Measurements from ENCODE around the gene PRKCB.
"Not testable (repeated sequence)": the region's sequence is repeated elsewhere in the genome, so short reads cannot be mapped to it uniquely, and the experiment has no call there.

The PRKCB gene

DNA sequence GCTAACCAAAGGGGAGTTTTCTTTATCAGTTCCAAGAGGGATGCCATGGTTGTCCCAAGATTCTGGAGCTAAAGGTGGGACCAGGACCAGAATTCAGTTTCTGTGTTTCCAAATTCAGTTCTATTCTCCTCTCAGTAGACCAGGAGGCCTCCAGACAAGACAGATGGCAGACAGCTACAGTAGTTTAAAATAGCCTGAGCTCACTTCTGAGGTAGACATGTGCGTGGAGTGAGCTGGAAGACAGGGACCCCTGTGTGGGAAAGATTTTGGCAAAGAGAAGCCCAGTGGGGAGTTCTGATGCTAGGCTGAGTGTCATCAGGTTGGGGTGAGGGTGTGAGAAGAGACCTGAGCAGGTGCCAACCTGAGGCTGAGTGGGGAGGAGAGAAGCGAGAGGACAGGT is 95.4 kb downstream of the PRKCB start:
- in situ Hi-C loops (cut with MboI; ENCODE audit: low sequenced_read_pairs): no loop called here

GRCh38 chr16:23933650-23934049 is 97.9 kb downstream of the PRKCB start:
- in situ Hi-C loops (cut with MboI; ENCODE audit: low sequenced_read_pairs): not testable (repeated sequence)

DNA sequence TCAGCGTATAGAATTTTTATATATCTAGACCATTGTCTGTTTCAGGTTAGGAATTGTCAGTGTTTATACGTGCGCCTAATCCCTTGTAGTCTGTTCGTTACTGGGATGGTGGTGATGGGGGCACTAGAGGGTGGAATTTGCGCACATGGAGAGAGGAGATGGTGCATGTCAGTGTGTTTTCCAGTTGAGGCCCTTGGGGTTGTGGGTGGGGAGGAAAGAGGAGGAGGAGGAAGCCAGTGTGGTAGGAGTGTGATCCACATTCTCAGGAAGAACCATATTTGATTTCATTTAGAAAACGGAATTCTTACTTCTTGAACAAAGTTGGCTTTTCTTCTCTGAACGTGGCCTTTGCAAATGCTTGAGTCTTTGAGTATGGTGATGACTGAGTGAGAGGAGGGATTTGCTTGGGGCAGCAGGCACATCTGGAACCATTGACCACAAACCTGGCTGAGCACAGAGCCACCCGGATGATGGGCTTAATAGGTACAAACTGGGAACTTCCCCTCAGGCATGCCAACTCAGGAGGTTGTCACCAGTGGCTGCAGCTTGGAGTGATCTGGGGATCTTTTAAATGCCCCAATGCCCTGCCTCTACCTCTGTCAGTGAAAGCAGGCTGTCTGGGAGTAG is 98.9 kb downstream of the PRKCB start:
- in situ Hi-C loops (cut with MboI; ENCODE audit: low sequenced_read_pairs): no loop called here

- in situ Hi-C loops (cut with MboI; ENCODE audit: low sequenced_read_pairs): no loop called here
Measured at GRCh38 chr16:23940111-23940510, 104.3 kb downstream of the PRKCB start.

GRCh38 chr16:23941025-23941424 is 105.2 kb downstream of the PRKCB start:
- in situ Hi-C loops (cut with MboI; ENCODE audit: low sequenced_read_pairs): no loop called here

GRCh38 chr16:23941963-23942564 is 106.3 kb downstream of the PRKCB start:
- in situ Hi-C loops (cut with MboI; ENCODE audit: low sequenced_read_pairs): no loop called here

- in situ Hi-C loops (cut with MboI; ENCODE audit: low sequenced_read_pairs): no loop called here
Measured at GRCh38 chr16:23943604-23944003, 107.8 kb downstream of the PRKCB start.

- in situ Hi-C loops (cut with MboI; ENCODE audit: low sequenced_read_pairs): no loop called here
Measured at GRCh38 chr16:23944381-23944780, 108.6 kb downstream of the PRKCB start.

- in situ Hi-C loops (cut with MboI; ENCODE audit: low sequenced_read_pairs): no loop called here
Measured at GRCh38 chr16:23945243-23945642, 109.5 kb downstream of the PRKCB start.

DNA sequence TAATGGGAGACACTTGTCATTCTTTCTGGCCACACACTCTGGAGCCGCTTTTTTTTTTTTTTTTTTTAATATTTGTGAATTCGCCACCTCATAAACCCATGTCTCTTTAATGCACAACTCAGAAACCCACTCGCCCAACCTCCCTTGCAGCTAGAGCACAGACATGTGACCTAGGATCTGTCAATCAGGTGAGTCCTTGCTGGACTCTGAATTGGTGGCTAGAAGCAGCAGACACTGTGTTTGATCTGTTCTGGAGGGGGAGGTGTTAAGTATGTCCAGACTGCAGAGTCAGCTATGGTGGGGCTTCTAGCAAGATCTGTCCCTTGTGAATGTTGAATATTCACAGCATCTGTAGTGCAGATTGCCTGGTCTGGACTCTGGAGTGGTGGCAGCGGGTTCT is 112.1 kb downstream of the PRKCB start:
- in situ Hi-C loops (cut with MboI; ENCODE audit: low sequenced_read_pairs): no loop called here

DNA sequence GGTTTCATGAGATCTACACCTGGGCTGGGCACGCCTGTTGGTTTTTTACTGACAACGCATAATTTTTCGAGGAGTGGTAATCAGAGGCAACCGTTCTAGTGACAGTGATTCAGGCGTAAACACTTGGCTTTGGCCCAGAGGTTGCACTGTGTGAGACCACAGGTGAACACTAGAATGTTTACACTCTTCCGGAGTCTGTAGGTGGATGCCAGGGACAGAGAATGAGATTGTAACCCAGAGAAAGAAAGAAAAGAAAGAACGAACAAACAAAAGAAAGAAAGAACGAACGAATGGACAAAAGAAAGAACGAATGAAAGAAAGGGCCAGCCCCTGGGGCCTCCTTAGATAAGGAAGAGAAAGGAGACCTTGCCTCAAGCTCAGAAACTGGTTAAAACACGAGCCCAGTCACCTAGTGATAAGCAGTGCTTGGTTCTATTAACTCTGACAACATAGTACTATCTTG is 113.2 kb downstream of the PRKCB start:
- in situ Hi-C loops (cut with MboI; ENCODE audit: low sequenced_read_pairs): no loop called here

DNA sequence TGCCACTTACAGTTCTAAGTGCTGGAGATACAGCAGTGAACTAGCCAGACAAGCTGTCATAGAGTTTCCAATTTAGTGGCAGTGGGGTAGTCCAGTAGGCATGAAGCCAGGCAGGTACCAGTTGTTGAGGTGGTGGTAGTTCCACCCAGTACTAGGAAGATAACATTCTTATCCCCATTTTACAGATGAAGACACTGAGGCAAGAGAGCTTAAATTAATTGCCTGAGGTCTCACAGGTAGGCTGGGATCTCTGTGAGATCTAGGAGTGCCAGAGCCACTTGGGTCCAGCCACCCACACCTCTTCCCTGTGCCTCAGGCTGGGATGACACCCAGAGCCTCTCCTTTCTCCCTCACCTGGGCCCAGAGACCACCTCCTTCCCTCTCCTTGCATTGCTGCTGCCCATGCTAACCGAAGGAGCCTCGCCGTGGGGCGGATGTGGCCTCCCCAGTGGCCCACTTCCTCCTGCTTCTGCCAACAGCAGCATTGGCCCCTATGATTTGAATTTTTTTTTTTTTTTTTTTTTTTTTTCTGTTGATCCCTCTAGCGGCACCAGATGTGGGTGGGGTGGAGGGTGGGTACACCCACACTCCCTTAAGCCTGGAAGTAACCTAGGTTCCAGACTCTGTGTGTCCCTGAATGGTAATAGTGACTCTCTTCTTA is 114.0 kb downstream of the PRKCB start:
- in situ Hi-C loops (cut with MboI; ENCODE audit: low sequenced_read_pairs): no loop called here

DNA sequence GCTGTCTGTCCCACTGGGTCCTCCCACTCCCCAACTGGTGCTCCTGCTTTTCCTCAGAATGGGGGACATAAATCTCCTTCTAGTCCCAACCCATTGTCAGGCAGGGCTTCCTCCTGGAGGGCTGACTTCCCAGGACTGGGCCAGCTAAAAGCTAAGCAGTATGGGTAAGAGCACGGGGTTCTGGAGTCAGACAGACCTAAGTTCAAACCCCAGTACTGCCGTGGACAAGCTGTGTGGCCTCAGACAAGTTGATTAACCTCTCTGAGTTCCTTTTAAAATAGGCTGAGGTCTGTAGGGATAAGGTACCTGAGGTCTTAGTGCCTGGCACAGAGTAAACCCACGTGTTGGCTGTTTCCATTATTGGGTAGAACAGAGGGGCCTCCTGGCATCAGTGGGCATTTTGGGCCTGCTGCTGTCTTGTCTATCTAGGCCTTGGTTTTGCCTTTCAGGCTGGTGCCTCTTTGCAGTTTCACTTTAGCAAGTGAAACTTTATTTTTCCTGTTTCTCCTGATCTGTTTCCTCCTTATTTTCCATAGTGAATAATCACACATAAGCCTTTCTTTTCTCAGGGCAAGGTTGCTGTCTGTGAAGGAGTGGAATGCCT is 114.6 kb downstream of the PRKCB start:
- in situ Hi-C loops (cut with MboI; ENCODE audit: low sequenced_read_pairs): no loop called here

DNA sequence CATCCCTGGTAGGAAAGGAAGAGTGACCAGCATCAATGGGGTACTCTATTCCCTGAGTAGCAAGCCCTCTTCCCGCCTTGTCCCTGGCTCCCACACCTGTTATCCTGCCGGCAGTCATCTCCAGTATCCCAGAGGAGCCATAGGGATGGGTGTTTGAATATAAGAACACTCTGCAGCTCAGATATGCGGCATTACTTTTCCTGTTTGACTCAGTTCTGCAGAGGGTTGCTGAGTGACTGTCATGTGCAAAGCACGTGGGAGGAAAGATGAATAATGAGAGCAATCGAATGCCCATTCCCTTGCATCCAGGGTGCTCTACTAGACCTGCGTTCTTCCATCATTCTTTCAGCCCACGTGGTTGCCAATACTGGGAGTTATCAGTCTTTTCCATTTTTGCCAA is 115.1 kb downstream of the PRKCB start:
- in situ Hi-C loops (cut with MboI; ENCODE audit: low sequenced_read_pairs): no loop called here

DNA sequence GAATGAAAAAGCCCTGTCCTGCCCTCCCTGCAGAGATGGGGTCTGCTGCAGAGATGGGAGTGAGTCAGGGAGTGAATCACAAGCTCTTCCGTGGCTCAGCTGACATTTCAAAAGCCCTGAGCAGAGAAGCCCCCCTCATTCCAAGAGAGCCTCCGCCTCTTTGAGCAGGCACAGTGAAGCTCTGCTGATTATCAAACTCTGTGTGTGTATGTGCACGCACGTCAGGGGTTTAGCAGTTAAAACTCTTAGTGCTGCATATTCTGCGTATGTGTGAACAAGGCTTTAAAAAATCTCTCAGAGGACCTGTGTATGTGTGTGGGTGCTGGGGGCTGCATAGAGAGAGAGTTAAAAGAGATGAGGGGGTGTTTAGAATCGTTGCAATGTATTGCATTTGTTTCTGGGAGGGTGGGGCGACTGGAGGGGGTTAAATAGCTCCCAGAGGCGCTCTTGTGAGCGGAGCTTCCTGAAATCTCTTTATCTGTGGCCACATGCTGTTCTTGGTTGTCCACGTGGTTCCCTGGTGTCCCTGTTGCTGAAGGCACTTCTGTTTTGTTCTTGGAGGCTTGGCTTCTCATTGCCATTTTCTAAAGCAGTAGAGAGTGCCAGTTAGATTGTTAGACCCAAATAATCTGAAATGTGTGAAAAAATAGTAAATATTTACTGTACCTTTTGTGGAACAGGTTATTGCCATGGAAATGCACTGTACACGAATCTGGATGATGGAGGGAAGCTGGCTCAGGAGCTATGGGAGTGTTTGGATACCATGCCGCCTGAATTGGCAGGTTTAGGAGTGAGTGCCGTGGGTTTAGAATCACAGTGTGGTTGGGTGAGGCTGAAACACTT is 116.6 kb downstream of the PRKCB start:
- in situ Hi-C loops (cut with MboI; ENCODE audit: low sequenced_read_pairs): no loop called here

DNA sequence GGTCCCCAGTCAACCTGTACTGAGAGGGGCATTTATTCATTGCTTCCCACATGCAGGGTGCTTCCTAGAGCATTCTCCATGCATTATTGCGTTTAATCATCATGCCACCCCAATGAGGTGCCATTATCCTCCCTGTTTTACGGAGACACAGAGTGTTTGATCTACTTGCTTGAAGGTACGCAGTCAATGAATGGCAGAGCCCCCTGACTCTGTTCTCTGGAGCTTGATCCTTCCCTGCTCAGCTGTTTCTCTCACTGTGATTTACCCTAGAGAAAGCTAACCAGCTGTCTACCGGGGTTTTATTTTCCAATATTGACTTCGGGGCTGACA is 117.2 kb downstream of the PRKCB start:
- in situ Hi-C loops (cut with MboI; ENCODE audit: low sequenced_read_pairs): no loop called here

DNA sequence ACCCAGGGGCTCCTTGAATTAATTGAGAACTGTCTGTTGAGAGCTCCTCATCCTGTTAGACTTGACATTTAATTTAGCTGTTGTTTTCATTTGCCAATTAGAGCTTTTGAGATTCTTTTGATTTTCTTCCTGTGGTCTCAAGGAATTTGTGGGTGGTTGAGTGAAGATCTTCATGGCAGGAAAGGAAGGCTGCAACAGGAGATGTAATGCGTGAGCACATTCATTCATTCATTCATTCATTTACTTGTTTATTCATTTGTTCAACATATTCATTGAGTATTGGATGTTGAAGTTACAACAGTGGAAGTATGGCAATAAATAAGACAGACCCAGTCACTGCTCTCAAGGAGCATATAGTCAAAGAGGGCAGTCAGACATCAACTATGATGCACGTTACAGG is 117.7 kb downstream of the PRKCB start:
- in situ Hi-C loops (cut with MboI; ENCODE audit: low sequenced_read_pairs): no loop called here

GRCh38 chr16:23955088-23955487 is 119.3 kb downstream of the PRKCB start:
- in situ Hi-C loops (cut with MboI; ENCODE audit: low sequenced_read_pairs): no loop called here

DNA sequence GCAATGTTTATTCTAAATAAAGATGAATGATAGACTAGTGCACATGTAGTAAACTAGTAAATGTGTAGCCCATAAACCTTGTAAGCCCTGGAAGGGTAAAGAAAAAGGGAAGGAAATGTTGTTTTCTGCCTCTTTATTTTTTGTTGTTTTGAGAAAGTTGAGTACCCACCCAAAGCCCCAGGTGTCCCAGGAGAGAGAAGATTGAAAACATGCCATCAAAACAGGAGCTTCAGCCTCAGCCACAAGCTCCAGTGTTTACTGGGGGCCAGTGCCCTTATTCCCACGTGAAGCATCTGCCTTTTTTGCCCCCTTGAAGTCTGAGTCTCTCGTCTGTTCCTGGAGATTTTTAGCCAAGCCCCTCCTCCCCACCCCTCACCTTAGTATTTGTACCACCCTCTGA is 121.5 kb downstream of the PRKCB start:
- in situ Hi-C loops (cut with MboI; ENCODE audit: low sequenced_read_pairs): no loop called here

GRCh38 chr16:23959072-23959751 is 123.4 kb downstream of the PRKCB start:
- in situ Hi-C loops (cut with MboI; ENCODE audit: low sequenced_read_pairs): no loop called here

- in situ Hi-C loops (cut with MboI; ENCODE audit: low sequenced_read_pairs): no loop called here
Measured at GRCh38 chr16:23959752-23960072, 123.9 kb downstream of the PRKCB start.

Data from HL-60/S4 (cell line).